Measurements from ENCODE around the gene ITGB1.

DNA sequence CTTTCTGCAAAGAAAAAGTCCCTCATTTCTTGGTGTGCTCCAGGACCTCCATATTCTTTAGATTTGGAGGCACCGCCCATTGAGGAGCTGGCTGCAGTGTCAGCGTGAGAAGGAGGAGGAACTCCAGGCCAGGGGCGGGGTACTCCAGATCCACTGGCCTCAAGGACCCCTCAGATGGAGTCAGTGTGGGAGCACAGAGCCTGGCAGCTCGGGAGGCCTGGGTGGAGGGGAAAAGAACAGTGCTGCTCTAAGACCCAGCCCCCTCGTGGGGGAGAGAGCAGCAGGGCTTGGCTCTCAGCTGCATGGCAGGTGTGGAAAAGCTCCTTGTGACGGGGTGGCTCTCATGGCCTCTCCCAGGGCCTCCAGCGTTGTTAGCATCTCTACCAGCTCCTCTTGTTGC is 70.5 kb downstream of the ITGB1 start:
- no peak for TF ChIP-seq CTCF (IDR thresholded peaks at IDR 0.05; ENCODE audit: low read length)
- no peak for TF ChIP-seq EZH2 (IDR thresholded peaks at IDR 0.05; ENCODE audit: borderline replicate concordance, low read length)

All from OCI-LY1 (cell line).